ENCODE data around the gene LMAN1. TPM values are rescaled to one million over a fixed set of nuclear protein-coding genes. Genes with fewer than 3 reads are reported as not detected.
A peak's percentile ranks its signal among the peaks of the same experiment; 100 is the strongest.

Gene LMAN1
- total and polyA plus RNA-seq, 10 of the 15 experiments (the other 5 are each of a cell fraction or from before 2014, with no cell fraction given): 15.0 to 78.9 (median 67.5) TPM

DNA sequence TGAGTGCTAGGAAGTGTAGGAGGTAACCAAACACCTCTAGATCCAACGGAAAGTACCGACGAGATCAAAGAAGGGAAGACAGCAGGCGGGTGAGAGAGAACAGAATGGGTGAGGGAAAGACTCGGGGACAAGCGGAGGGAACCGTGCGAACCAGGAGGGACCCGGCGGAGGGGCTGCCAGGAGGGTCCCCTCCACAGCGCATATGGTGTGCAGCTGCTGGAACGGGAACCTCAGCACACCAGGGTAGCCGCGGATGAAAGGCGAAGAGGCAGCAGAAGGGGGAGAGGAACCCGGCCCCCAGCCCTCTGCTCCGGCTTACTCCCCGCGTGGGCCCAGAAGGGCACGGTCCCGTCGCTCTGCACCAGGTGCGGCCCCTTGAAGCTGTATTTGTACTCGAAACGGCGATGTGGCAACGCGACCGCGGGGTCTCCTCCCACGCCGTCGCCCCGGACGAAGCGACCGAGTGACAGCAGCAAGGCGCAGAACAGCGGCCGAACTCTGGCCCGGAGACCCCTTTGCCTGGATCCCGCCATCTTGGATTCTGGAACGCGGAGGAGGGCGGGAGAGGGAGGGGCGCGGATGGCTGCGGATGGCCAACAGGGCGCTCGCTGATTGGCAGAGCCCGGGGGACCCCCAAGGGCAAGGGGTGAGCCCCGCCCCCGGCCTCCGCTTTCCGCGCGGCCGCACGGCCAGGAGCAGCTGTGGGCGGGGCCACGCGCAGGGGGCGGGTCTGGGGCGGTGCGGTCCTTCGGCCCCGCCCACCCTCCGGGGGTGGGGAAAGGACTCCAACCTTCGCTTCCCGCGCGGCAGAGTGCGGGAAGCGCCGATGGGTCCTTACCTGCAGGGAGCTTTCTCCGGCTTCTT is at the start of gene LMAN1 (continued):
- TF ChIP-seq, protein P1, sequence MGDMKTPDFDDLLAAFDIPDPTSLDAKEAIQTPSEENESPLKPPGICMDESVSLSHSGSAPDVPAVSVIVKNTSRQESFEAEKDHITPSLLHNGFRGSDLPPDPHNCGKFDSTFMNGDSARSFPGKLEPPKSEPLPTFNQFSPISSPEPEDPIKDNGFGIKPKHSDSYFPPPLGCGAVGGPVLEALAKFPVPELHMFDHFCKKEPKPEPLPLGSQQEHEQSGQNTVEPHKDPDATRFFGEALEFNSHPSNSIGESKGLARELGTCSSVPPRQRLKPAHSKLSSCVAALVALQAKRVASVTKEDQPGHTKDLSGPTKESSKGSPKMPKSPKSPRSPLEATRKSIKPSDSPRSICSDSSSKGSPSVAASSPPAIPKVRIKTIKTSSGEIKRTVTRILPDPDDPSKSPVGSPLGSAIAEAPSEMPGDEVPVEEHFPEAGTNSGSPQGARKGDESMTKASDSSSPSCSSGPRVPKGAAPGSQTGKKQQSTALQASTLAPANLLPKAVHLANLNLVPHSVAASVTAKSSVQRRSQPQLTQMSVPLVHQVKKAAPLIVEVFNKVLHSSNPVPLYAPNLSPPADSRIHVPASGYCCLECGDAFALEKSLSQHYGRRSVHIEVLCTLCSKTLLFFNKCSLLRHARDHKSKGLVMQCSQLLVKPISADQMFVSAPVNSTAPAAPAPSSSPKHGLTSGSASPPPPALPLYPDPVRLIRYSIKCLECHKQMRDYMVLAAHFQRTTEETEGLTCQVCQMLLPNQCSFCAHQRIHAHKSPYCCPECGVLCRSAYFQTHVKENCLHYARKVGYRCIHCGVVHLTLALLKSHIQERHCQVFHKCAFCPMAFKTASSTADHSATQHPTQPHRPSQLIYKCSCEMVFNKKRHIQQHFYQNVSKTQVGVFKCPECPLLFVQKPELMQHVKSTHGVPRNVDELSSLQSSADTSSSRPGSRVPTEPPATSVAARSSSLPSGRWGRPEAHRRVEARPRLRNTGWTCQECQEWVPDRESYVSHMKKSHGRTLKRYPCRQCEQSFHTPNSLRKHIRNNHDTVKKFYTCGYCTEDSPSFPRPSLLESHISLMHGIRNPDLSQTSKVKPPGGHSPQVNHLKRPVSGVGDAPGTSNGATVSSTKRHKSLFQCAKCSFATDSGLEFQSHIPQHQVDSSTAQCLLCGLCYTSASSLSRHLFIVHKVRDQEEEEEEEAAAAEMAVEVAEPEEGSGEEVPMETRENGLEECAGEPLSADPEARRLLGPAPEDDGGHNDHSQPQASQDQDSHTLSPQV (IDR thresholded peaks at IDR 0.05): no peak
- no peak for TF ChIP-seq ZNF384 (IDR thresholded peaks at IDR 0.05; ENCODE audit: borderline replicate concordance, low read depth, low read length)
- peak; percentile 37; the same call in 1 of the 2 replicates for TF ChIP-seq RB1 (IDR thresholded peaks at IDR 0.05; ENCODE audit: borderline replicate concordance)
- TF ChIP-seq, protein P2, sequence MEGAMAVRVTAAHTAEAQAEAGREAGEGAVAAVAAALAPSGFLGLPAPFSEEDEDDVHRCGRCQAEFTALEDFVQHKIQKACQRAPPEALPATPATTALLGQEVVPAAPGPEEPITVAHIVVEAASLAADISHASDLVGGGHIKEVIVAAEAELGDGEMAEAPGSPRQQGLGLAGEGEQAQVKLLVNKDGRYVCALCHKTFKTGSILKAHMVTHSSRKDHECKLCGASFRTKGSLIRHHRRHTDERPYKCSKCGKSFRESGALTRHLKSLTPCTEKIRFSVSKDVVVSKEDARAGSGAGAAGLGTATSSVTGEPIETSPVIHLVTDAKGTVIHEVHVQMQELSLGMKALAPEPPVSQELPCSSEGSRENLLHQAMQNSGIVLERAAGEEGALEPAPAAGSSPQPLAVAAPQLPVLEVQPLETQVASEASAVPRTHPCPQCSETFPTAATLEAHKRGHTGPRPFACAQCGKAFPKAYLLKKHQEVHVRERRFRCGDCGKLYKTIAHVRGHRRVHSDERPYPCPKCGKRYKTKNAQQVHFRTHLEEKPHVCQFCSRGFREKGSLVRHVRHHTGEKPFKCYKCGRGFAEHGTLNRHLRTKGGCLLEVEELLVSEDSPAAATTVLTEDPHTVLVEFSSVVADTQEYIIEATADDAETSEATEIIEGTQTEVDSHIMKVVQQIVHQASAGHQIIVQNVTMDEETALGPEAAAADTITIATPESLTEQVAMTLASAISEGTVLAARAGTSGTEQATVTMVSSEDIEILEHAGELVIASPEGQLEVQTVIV (IDR thresholded peaks at IDR 0.05; ENCODE audit: borderline replicate concordance, partially characterized antibody): no peak
- TF ChIP-seq NR2C1 (IDR thresholded peaks at IDR 0.05): peak; percentile 87
- TF ChIP-seq MEF2B (IDR thresholded peaks at IDR 0.05; ENCODE audit: partially characterized antibody, poor library complexity, severe bottlenecking): no peak
- 0 out of 2 replicates have a peak, but pooled peaks have one; percentile 27 for TF ChIP-seq NFIC (IDR thresholded peaks at IDR 0.05; ENCODE audit: low read depth, low read length)
- no peak for TF ChIP-seq TBL1XR1 (IDR thresholded peaks at IDR 0.05; ENCODE audit: low read depth, low read length)
- TF ChIP-seq, protein P3, sequence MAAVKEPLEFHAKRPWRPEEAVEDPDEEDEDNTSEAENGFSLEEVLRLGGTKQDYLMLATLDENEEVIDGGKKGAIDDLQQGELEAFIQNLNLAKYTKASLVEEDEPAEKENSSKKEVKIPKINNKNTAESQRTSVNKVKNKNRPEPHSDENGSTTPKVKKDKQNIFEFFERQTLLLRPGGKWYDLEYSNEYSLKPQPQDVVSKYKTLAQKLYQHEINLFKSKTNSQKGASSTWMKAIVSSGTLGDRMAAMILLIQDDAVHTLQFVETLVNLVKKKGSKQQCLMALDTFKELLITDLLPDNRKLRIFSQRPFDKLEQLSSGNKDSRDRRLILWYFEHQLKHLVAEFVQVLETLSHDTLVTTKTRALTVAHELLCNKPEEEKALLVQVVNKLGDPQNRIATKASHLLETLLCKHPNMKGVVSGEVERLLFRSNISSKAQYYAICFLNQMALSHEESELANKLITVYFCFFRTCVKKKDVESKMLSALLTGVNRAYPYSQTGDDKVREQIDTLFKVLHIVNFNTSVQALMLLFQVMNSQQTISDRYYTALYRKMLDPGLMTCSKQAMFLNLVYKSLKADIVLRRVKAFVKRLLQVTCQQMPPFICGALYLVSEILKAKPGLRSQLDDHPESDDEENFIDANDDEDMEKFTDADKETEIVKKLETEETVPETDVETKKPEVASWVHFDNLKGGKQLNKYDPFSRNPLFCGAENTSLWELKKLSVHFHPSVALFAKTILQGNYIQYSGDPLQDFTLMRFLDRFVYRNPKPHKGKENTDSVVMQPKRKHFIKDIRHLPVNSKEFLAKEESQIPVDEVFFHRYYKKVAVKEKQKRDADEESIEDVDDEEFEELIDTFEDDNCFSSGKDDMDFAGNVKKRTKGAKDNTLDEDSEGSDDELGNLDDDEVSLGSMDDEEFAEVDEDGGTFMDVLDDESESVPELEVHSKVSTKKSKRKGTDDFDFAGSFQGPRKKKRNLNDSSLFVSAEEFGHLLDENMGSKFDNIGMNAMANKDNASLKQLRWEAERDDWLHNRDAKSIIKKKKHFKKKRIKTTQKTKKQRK (IDR thresholded peaks at IDR 0.05; ENCODE audit: low read depth, low read length): no peak
- peak; percentile 11; the same call in 1 of the 2 replicates for TF ChIP-seq TCF12 (IDR thresholded peaks at IDR 0.05; ENCODE audit: low read depth, low read length)
- no peak for TF ChIP-seq CBX3 (IDR thresholded peaks at IDR 0.05; ENCODE audit: borderline replicate concordance, low read depth)
- no peak for TF ChIP-seq TARDBP (IDR thresholded peaks at IDR 0.05; ENCODE audit: borderline replicate concordance)
- no peak for TF ChIP-seq CBFB (IDR thresholded peaks at IDR 0.05; ENCODE audit: low read depth)
- TF ChIP-seq TCF7 (IDR thresholded peaks at IDR 0.05; ENCODE audit: borderline replicate concordance): peak; percentile 83
- peak; percentile 7 to 50; a peak in 2 of 4 replicates for TF ChIP-seq BHLHE40 (IDR thresholded peaks at IDR 0.05; ENCODE audit: borderline replicate concordance in 1 of 2, low read depth in 2 of 2, low read length in 1 of 2)
- no peak for TF ChIP-seq CBX5 (IDR thresholded peaks at IDR 0.05; ENCODE audit: low read depth)

All from GM12878 (cell line).